ENCODE results near the gene STK33.

DNA sequence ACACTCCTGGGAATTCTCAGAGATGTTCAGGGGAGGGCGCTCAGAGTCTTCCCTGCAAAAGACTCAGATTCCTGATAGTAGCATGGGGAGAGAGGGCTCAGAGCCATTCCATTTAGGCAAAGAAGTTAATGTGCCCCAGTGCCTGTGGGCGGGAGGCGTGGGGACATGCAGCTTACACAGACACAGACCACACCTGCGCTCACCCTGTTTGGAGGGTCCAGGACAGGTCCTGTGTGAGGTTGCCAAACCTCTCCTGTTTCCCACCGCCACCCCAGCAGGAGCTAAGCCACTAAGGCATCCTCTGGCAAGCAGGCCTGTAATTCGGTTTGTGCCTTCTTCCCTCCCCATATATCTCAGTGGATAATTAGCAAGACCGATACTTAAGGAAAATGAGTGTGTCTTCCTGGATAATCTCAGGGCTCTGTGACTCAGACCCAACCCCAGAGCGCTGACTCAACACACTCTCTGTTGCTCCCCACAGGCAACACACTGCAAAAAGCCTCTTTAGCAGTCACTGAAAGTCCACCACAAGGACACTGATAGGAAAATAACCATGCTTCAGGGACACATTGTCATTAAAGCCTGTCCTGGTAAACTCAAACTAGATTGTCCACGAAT is 211.5 kb downstream of the STK33 start:
- TF ChIP-seq, protein P1, sequence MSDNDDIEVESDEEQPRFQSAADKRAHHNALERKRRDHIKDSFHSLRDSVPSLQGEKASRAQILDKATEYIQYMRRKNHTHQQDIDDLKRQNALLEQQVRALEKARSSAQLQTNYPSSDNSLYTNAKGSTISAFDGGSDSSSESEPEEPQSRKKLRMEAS (IDR thresholded peaks at IDR 0.05; ENCODE audit: low read depth): no peak
- TF ChIP-seq SIN3A (IDR thresholded peaks at IDR 0.05; ENCODE audit: borderline replicate concordance, low read depth, low read length): no peak
- TF ChIP-seq, protein P2, sequence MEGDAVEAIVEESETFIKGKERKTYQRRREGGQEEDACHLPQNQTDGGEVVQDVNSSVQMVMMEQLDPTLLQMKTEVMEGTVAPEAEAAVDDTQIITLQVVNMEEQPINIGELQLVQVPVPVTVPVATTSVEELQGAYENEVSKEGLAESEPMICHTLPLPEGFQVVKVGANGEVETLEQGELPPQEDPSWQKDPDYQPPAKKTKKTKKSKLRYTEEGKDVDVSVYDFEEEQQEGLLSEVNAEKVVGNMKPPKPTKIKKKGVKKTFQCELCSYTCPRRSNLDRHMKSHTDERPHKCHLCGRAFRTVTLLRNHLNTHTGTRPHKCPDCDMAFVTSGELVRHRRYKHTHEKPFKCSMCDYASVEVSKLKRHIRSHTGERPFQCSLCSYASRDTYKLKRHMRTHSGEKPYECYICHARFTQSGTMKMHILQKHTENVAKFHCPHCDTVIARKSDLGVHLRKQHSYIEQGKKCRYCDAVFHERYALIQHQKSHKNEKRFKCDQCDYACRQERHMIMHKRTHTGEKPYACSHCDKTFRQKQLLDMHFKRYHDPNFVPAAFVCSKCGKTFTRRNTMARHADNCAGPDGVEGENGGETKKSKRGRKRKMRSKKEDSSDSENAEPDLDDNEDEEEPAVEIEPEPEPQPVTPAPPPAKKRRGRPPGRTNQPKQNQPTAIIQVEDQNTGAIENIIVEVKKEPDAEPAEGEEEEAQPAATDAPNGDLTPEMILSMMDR (IDR thresholded peaks at IDR 0.05): no peak
- TF ChIP-seq SMC3 (IDR thresholded peaks at IDR 0.05; ENCODE audit: low read depth, low read length): no peak
- TF ChIP-seq, protein P3, sequence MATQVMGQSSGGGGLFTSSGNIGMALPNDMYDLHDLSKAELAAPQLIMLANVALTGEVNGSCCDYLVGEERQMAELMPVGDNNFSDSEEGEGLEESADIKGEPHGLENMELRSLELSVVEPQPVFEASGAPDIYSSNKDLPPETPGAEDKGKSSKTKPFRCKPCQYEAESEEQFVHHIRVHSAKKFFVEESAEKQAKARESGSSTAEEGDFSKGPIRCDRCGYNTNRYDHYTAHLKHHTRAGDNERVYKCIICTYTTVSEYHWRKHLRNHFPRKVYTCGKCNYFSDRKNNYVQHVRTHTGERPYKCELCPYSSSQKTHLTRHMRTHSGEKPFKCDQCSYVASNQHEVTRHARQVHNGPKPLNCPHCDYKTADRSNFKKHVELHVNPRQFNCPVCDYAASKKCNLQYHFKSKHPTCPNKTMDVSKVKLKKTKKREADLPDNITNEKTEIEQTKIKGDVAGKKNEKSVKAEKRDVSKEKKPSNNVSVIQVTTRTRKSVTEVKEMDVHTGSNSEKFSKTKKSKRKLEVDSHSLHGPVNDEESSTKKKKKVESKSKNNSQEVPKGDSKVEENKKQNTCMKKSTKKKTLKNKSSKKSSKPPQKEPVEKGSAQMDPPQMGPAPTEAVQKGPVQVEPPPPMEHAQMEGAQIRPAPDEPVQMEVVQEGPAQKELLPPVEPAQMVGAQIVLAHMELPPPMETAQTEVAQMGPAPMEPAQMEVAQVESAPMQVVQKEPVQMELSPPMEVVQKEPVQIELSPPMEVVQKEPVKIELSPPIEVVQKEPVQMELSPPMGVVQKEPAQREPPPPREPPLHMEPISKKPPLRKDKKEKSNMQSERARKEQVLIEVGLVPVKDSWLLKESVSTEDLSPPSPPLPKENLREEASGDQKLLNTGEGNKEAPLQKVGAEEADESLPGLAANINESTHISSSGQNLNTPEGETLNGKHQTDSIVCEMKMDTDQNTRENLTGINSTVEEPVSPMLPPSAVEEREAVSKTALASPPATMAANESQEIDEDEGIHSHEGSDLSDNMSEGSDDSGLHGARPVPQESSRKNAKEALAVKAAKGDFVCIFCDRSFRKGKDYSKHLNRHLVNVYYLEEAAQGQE (IDR thresholded peaks at IDR 0.05; ENCODE audit: low read depth, low read length): no peak
- peak; percentile 27 for TF ChIP-seq RAD21 (IDR thresholded peaks at IDR 0.05; ENCODE audit: low read length)
- TF ChIP-seq TAF1 (IDR thresholded peaks at IDR 0.05; ENCODE audit: borderline replicate concordance, low read depth, low read length): no peak
- TF ChIP-seq, protein P4, sequence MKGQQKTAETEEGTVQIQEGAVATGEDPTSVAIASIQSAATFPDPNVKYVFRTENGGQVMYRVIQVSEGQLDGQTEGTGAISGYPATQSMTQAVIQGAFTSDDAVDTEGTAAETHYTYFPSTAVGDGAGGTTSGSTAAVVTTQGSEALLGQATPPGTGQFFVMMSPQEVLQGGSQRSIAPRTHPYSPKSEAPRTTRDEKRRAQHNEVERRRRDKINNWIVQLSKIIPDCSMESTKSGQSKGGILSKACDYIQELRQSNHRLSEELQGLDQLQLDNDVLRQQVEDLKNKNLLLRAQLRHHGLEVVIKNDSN (IDR thresholded peaks at IDR 0.05; ENCODE audit: borderline replicate concordance, low read depth): no peak
- TF ChIP-seq FOXM1 (IDR thresholded peaks at IDR 0.05; ENCODE audit: low read depth): no peak
- TF ChIP-seq TEAD4 (IDR thresholded peaks at IDR 0.05; ENCODE audit: borderline replicate concordance, insufficient read depth): no peak
